T-cell (primary cell): ENCODE data around the gene OR4C5. TPM values are rescaled to one million over a fixed set of nuclear protein-coding genes. Genes with fewer than 3 reads are reported as not detected.
"Not testable (repeated sequence)": the region's sequence is repeated elsewhere in the genome, so short reads cannot be mapped to it uniquely, and the experiment has no call there.

Experiments used
- ATAC-seq, 4 experiments: fragments of 200-7000 bp in 3 of 4; fragments of 150-1000 bp in 1 of 4; cut with Tn5 transposase; replicated peaks in 1 of 4; 1 replicate in 3 of 4; 2 replicates in 1 of 4; pipeline ENCODE4 v1.10.0; 2021; ENCODE audit warnings: moderate library complexity in 3 of 4, mild to moderate bottlenecking in 2 of 4, moderate number of reproducible peaks in 1 of 4
- CTCF ChIA-PET, 2 donors: fragments of 300-600 bp; sonication (Branson Sonifier 250); formaldehyde crosslinking; loops; one replicate each; lab custom pipeline; 2022; ENCODE audit warnings: antibody characterized with exemption in 2 of 2; lab: Charles Lee
- POLR2A ChIA-PET, 2 donors: fragments of 300-600 bp; sonication (Branson Sonifier 250); formaldehyde crosslinking; loops; one replicate each; lab custom pipeline; 2022; ENCODE audit warnings: antibody characterized with exemption in 2 of 2; lab: Charles Lee
- DNase-seq, 35 experiments: peaks; one replicate each; pipeline versions ENCODE4 v3.0.0 to v3.0.0-alpha.2; 2013 to 2023
- H3K27ac ChIP-seq: one replicate; pipeline ENCODE4 v1.5.1; 2013; ENCODE audit warnings: low read length
- H3K27me3 ChIP-seq, 2 experiments: replicated peaks in 1 of 2; 1 replicate in 1 of 2; 2 replicates in 1 of 2; pipeline versions ENCODE4 v1.6.1 to v1.7.0; 2013; ENCODE audit warnings: low read length in 1 of 2, mixed read lengths in 1 of 2; ENCODE audit not compliant: control insufficient read depth in 2 of 2, insufficient read depth in 2 of 2; ENCODE audit errors: extremely low read depth in 1 of 2
- H3K36me3 ChIP-seq, 2 donors: 1 replicate in 1 of 2; 2 replicates in 1 of 2; pipeline versions ENCODE4 v1.6.1 to v1.7.0; 2013; ENCODE audit warnings: low read length in 1 of 2; ENCODE audit not compliant: control insufficient read depth in 2 of 2, insufficient read depth in 1 of 2; ENCODE audit errors: extremely low read depth in 1 of 2
- H3K4me1 ChIP-seq, 2 experiments: 1 replicate in 1 of 2; 2 replicates in 1 of 2; pipeline versions ENCODE4 v1.6.1 to v1.7.0; 2013; ENCODE audit warnings: low read length in 2 of 2, mixed read lengths in 1 of 2; ENCODE audit not compliant: insufficient read depth in 2 of 2, control insufficient read depth in 1 of 2; ENCODE audit errors: extremely low read depth in 1 of 2
- H3K4me3 ChIP-seq, 2 donors: 1 replicate in 1 of 2; 2 replicates in 1 of 2; pipeline versions ENCODE4 v1.5.1 to v1.7.0; 2013; ENCODE audit warnings: mild to moderate bottlenecking in 2 of 2, low read length in 1 of 2, moderate library complexity in 1 of 2; ENCODE audit not compliant: control insufficient read depth in 1 of 2; ENCODE audit errors: extremely low read depth in 1 of 2
- H3K9me3 ChIP-seq: 2 replicates; pipeline ENCODE4 v1.7.0; 2013
- H3K27ac Mint-ChIP-seq, 2 donors: one replicate each; pipeline ENCODE4 v1.8.0; 2020 to 2021; ENCODE audit warnings: mild to moderate bottlenecking in 2 of 2, mixed read lengths in 2 of 2
- H3K27me3 Mint-ChIP-seq, 2 donors: one replicate each; pipeline ENCODE4 v1.8.0; 2021 to 2022; ENCODE audit warnings: mixed read lengths in 2 of 2
- H3K36me3 Mint-ChIP-seq: one replicate; pipeline ENCODE4 v1.8.0; 2021; ENCODE audit warnings: mixed read lengths
- H3K4me1 Mint-ChIP-seq, 3 donors: one replicate each; pipeline ENCODE4 v1.8.0; 2020 to 2022; ENCODE audit warnings: mixed read lengths in 3 of 3, mild to moderate bottlenecking in 1 of 3
- H3K4me3 Mint-ChIP-seq, 3 donors: one replicate each; pipeline ENCODE4 v1.8.0; 2020 to 2022; ENCODE audit warnings: mild to moderate bottlenecking in 3 of 3, mixed read lengths in 3 of 3, moderate library complexity in 3 of 3
- H3K9me3 Mint-ChIP-seq, 3 donors: one replicate each; pipeline ENCODE4 v1.8.0; 2020 to 2022; ENCODE audit warnings: mixed read lengths in 3 of 3
- WGBS: methylation state at CpG from one replicate; pipeline ENCODE4 v1.1.5; 2013; ENCODE audit warnings: missing lambda C conversion rate; ENCODE audit not compliant: insufficient coverage; 5-methylcytosine and 5-hydroxymethylcytosine counted together
- total RNA-seq, 35 experiments: library from RNA in 6 of 35; stranded (reverse) in 6 of 35; fragments of 120-200 nt in 1 of 35; gene quantifications; one replicate each; pipeline versions ENCODE4 v1.2.1 to v1.2.4 and lab custom pipeline; 2013 to 2026

OR4C5 gene
- total RNA-seq, 5 donors from 2014 or later (not counting 1 experiment from before 2014, with no cell fraction given) = not detected

DNA sequence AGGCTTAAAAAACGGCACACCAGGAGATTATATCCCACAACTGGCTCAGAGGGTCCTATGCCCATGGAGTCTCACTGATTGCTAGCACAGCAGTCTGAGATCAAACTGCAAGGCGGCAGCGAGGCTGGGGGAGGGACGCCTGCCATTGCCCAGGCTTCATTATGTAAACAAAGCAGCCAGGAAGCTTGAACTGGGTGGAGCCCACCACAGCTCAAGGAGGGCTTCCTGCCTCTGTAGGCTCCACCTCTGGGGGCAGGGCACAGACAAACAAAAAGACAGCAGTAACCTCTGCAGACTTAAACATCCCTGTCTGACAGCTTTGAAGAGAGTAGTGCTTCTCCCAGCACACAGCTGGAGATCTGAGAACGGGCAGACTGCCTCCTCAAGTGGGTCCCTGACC is 20.0 kb downstream of the OR4C5 start:
- peaks cover 0 to 11% of the 10 kb centered on the region in 2 experiments for H3K4me1 ChIP-seq
- H3K36me3 Mint-ChIP-seq = peaks cover 20% of the 10 kb centered on the region
- peak in 12 of 35 experiments; percentile 2 to 20 (median 11) for DNase-seq
- H3K27me3 ChIP-seq, H3K4me3 ChIP-seq, H3K36me3 ChIP-seq, H3K27ac ChIP-seq, CTCF ChIA-PET, POLR2A ChIA-PET, H3K9me3 ChIP-seq, ATAC-seq, H3K27me3 Mint-ChIP-seq: not testable (repeated sequence)
- peak overlapping the region in 1 of 3 donors; percentile 51 for H3K4me3 Mint-ChIP-seq
- peak overlapping the region in 1 of 2 donors; percentile 85 for H3K27ac Mint-ChIP-seq
- 43% methylated on average over 4 of the region's 5 CpGs for WGBS
- H3K9me3 Mint-ChIP-seq = peaks cover 11 to 26% (median 23%) of the 10 kb centered on the region in 3 donors
- peaks cover 20 to 39% (median 29%) of the 10 kb centered on the region in 3 donors for H3K4me1 Mint-ChIP-seq

DNA sequence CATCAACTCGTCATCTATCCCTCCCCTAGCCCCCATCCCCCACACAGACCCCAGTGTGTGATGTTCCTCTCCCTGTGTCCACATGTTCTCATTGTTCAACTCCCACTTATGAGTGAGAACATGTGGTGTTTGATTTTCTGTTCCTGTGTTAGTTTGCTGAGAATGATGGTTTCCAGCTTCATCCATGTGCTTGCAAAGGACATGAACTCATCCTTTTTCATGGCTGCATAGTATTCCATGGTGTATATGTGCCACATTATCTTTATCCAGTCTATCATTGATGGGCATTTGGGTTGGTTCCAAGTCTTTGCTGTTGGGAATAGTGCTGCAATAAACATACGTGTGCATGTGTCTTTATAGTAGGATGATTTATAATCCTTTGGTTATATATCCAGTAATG is 23.8 kb downstream of the OR4C5 start:
- H3K27ac Mint-ChIP-seq = peak overlapping the region in 1 of 2 donors; percentile 31
- H3K4me3 Mint-ChIP-seq, ATAC-seq, H3K27ac ChIP-seq, H3K27me3 Mint-ChIP-seq, DNase-seq, H3K27me3 ChIP-seq, H3K9me3 ChIP-seq, H3K4me3 ChIP-seq, H3K36me3 ChIP-seq, POLR2A ChIA-PET, CTCF ChIA-PET: not testable (repeated sequence)
- peaks cover 8 to 13% (median 12%) of the 10 kb centered on the region in 3 donors for H3K9me3 Mint-ChIP-seq
- WGBS = no CpG with 5 or more reads among the region's 2 CpGs
- peaks cover 0 to 11% of the 10 kb centered on the region in 2 experiments for H3K4me1 ChIP-seq
- H3K4me1 Mint-ChIP-seq = peaks cover 21 to 45% (median 37%) of the 10 kb centered on the region in 3 donors
- H3K36me3 Mint-ChIP-seq = peaks cover 17% of the 10 kb centered on the region

DNA sequence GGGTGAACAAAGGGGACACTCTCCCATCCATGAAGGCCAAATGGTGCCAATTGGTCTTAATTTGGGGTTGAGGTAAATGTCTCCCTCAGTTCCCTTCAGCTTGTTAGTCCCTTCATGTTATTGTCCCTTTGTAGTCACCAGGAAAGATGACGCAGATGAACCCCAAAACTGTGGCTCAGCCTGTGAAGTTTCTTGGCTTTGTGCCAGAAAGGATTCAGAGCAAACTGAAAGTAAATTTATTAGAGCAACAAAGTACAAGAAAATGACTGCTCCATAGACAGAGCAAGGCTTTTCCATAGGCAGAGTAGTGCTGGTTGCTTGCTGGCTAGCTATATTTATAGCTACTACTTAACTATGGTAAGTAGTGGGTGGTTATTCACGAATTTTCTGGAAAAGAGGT is 24.8 kb downstream of the OR4C5 start:
- WGBS = 17% methylated on average over 1 of the region's 2 CpGs
- peaks cover 0 to 8% of the 10 kb centered on the region in 2 experiments for H3K4me1 ChIP-seq
- ChIA-PET CTCF (no interaction called here), POLR2A (no interaction called here)
- ATAC-seq (peak in 1 of 4 experiments; percentile 65), DNase-seq (peak in 8 of 35 experiments; percentile 1 to 32 (median 10))
- H3K9me3 Mint-ChIP-seq = peaks cover 7 to 10% (median 8%) of the 10 kb centered on the region in 3 donors
- no peaks in the 10 kb centered on the region for H3K27me3 Mint-ChIP-seq
- H3K4me3 ChIP-seq = no peak overlapping the region
- no peaks in the 10 kb centered on the region for H3K9me3 ChIP-seq
- H3K36me3 ChIP-seq = no peaks in the 10 kb centered on the region
- H3K27ac ChIP-seq = no peak overlapping the region
- no peaks in the 10 kb centered on the region for H3K27me3 ChIP-seq
- H3K27ac Mint-ChIP-seq = peak overlapping the region in 1 of 2 donors; percentile 36
- H3K4me3 Mint-ChIP-seq = peak overlapping the region in 1 of 3 donors; percentile 25
- peaks cover 17 to 34% (median 28%) of the 10 kb centered on the region in 3 donors for H3K4me1 Mint-ChIP-seq
- peaks cover 9% of the 10 kb centered on the region for H3K36me3 Mint-ChIP-seq

DNA sequence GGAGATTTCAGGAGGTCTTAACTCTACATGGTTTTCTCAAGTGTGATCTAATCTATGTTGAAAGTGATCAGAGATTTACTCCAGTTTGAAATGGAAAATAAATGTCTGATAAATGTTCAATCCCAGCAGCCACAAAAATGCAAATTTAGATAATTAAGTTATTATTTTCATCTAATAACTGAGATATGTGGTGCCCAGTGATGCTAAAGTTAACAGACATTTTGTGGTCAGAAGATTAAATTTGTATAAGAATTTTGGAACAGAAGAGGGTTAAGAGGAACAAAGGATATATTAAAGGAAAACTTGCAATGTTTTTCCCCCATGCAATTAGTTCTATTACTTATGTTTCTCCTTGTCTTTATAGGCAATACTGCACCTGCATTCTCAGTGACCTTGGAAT is 41.6 kb downstream of the OR4C5 start, which contains the start of gene OR4C3:
Gene OR4C3 (plus strand): TSS at position 301 of the 400 bp plus-strand sequence. CDS start 102 bp downstream, outside the sequence.
- CTCF ChIA-PET, H3K27ac Mint-ChIP-seq, H3K4me1 ChIP-seq, H3K36me3 ChIP-seq, H3K9me3 Mint-ChIP-seq, H3K4me3 ChIP-seq, H3K36me3 Mint-ChIP-seq, H3K4me3 Mint-ChIP-seq, H3K27ac ChIP-seq, H3K9me3 ChIP-seq, DNase-seq, POLR2A ChIA-PET, ATAC-seq, H3K27me3 ChIP-seq: not testable (repeated sequence)
- peaks cover 3 to 15% of the 10 kb centered on the region in 2 donors for H3K27me3 Mint-ChIP-seq
- peaks cover 0 to 17% (median 0%) of the 10 kb centered on the region in 3 donors for H3K4me1 Mint-ChIP-seq

DNA sequence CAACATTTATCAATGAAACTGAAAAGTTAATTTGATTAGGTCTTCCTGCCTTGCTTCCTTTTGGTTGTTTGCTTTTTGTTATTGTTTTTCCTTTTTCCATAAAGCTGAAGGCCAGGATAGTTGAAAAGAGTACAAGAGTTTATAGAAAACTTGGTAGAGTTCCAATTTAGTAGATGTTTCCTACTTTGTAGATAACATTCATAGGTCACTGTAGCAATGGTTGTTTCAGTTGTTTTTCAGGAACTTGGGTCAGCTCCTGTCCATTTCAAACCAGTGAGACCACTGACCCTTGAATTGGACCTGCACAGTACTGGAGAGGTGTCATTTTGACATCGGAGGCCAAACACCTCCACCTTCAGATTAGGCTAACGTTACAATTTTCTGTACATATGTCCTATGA is 46.5 kb downstream of the OR4C5 start:
- DNase-seq, H3K27ac ChIP-seq, H3K4me1 ChIP-seq, H3K36me3 ChIP-seq, H3K9me3 Mint-ChIP-seq, H3K4me3 ChIP-seq, H3K4me3 Mint-ChIP-seq, H3K27ac Mint-ChIP-seq, ATAC-seq, H3K27me3 ChIP-seq, H3K4me1 Mint-ChIP-seq, CTCF ChIA-PET, H3K9me3 ChIP-seq, POLR2A ChIA-PET, H3K36me3 Mint-ChIP-seq: not testable (repeated sequence)
- peaks cover 4 to 14% of the 10 kb centered on the region in 2 donors for H3K27me3 Mint-ChIP-seq
- whole genome bisulfite sequencing = 86% methylated on average over 1 of the region's 2 CpGs

Other genes with a start within 250 kb of the OR4C5 start
- gene OR4B1, start 149.7 kb downstream of the OR4C5 start, total RNA-seq = not detected
- not detected for gene OR4X2, start 121.4 kb downstream of the OR4C5 start, total RNA-seq
- gene OR4X1, start 102.6 kb downstream of the OR4C5 start, total RNA-seq = not detected
- not detected for gene OR4S1, start 60.2 kb downstream of the OR4C5 start, total RNA-seq
- gene OR4C3, start 41.5 kb downstream of the OR4C5 start, total RNA-seq = not detected
- gene OR4A47, start 122.3 kb upstream of the OR4C5 start, total RNA-seq = not detected